IPS-NIHi11 (cell line): Measurements from ENCODE around the gene TSPAN16.

Experiments used
- DNase-seq: peaks from one replicate; pipeline ENCODE4 v3.0.0; 2012; ENCODE audit warnings: mixed read lengths, low spot score

TSPAN16 gene

GRCh38 chr19:11295665-11296245 lies at the start of gene TSPAN16:
TSPAN16 (plus strand) TSS chr19:11296160; CDS start chr19:11296298, 138 bp downstream.
- no peak for DNase-seq

- no peak for DNase-seq
Observed at GRCh38 chr19:11246941-11247340, 49.0 kb upstream of the TSPAN16 start.

GRCh38 chr19:11247391-11247790 lies 48.6 kb upstream of the TSPAN16 start:
- DNase-seq = no peak

- DNase-seq = no peak
Observed at GRCh38 chr19:11247934-11248333, 48.0 kb upstream of the TSPAN16 start.

GRCh38 chr19:11248852-11249251 lies 47.1 kb upstream of the TSPAN16 start:
- DNase-seq = no peak

- DNase-seq = no peak
Observed at GRCh38 chr19:11251217-11251616, 44.7 kb upstream of the TSPAN16 start.

GRCh38 chr19:11251650-11252314 lies 44.2 kb upstream of the TSPAN16 start:
- DNase-seq = no peak

- DNase-seq = no peak
Observed at GRCh38 chr19:11252665-11253355, 43.1 kb upstream of the TSPAN16 start.

- DNase-seq = no peak
Observed at GRCh38 chr19:11254666-11255065, 41.3 kb upstream of the TSPAN16 start.

- no peak for DNase-seq
Observed at GRCh38 chr19:11256189-11256588, 39.8 kb upstream of the TSPAN16 start.

- no peak for DNase-seq
Observed at GRCh38 chr19:11257846-11258380, 38.0 kb upstream of the TSPAN16 start.

- no peak for DNase-seq
Observed at GRCh38 chr19:11260996-11261395, 35.0 kb upstream of the TSPAN16 start.

GRCh38 chr19:11261431-11261970 lies 34.5 kb upstream of the TSPAN16 start:
- no peak for DNase-seq

- DNase-seq = peak; percentile 87
Observed at GRCh38 chr19:11261971-11262839, 33.8 kb upstream of the TSPAN16 start, which contains the start of gene DOCK6. DOCK6 (minus strand) TSS chr19:11262524; CDS start chr19:11262440, 84 bp downstream.

GRCh38 chr19:11263726-11264125 lies 32.2 kb upstream of the TSPAN16 start:
- no peak for DNase-seq

- peak; percentile 83 for DNase-seq
Observed at GRCh38 chr19:11264452-11265176, 31.3 kb upstream of the TSPAN16 start.

GRCh38 chr19:11265177-11265784 lies 30.7 kb upstream of the TSPAN16 start:
- DNase-seq = no peak

GRCh38 chr19:11265785-11266236 lies 30.1 kb upstream of the TSPAN16 start:
- no peak for DNase-seq

- DNase-seq = no peak
Observed at GRCh38 chr19:11267316-11268085, 28.5 kb upstream of the TSPAN16 start.
